GM23338 (cell line): ENCODE measurements around the gene DNAJC8. TPM values are rescaled to one million over a fixed set of nuclear protein-coding genes. Genes with fewer than 3 reads are reported as not detected.

Source experiments
- ATAC-seq: fragments of 200-7000 bp; cut with Tn5 transposase; 3 replicates; pipeline ENCODE4 v1.9.1; 2020
- DNase-seq: peaks from one replicate; pipeline ENCODE4 v3.0.0-alpha.2; 2015; ENCODE audit warnings: low spot score
- H2AFZ ChIP-seq: fragments of 200-600 bp; sonication (generic); 2 replicates; pipeline ENCODE4 v1.8.0; 2016; ENCODE audit warnings: antibody characterized with exemption, mild to moderate bottlenecking, moderate library complexity
- H3F3A ChIP-seq: fragments of 200-600 bp; sonication (generic); replicated peaks from 2 replicates; pipeline ENCODE4 v1.8.0; 2017; ENCODE audit warnings: antibody characterized with exemption, mixed run types, low read depth
- H3K27ac ChIP-seq: fragments of 200-600 bp; sonication (generic); 2 replicates; pipeline ENCODE4 v1.6.1; 2016; ENCODE audit warnings: low read depth
- H3K27me3 ChIP-seq: fragments of 200-600 bp; sonication (generic); 2 replicates; pipeline ENCODE4 v1.8.0; 2016; ENCODE audit warnings: mild to moderate bottlenecking, mixed run types, moderate library complexity; ENCODE audit not compliant: insufficient read depth
- H3K36me3 ChIP-seq: fragments of 200-600 bp; sonication (generic); 2 replicates; pipeline ENCODE4 v1.8.0; 2016; ENCODE audit warnings: mild to moderate bottlenecking; ENCODE audit not compliant: insufficient read depth
- H3K4me1 ChIP-seq: fragments of 200-600 bp; sonication (generic); 2 replicates; pipeline ENCODE4 v1.8.0; 2016; ENCODE audit warnings: mild to moderate bottlenecking, moderate library complexity; ENCODE audit not compliant: insufficient read depth
- H3K4me2 ChIP-seq: fragments of 200-600 bp; sonication (generic); 2 replicates; pipeline ENCODE4 v1.7.1; 2017; ENCODE audit warnings: mixed run types
- H3K4me3 ChIP-seq: fragments of 200-600 bp; sonication (generic); 2 replicates; pipeline ENCODE4 v1.6.1; 2016; ENCODE audit warnings: mixed run types
- H3K79me2 ChIP-seq: fragments of 200-600 bp; sonication (generic); replicated peaks from 2 replicates; pipeline ENCODE4 v1.8.0; 2017; ENCODE audit warnings: mild to moderate bottlenecking; ENCODE audit not compliant: insufficient read depth
- H3K9me2 ChIP-seq: fragments of 200-600 bp; sonication (generic); 2 replicates; pipeline ENCODE4 v1.8.0; 2017; ENCODE audit not compliant: insufficient read depth
- H4K20me1 ChIP-seq: fragments of 200-600 bp; sonication (generic); replicated peaks from 2 replicates; pipeline ENCODE4 v1.8.0; 2017; ENCODE audit warnings: mild to moderate bottlenecking; ENCODE audit not compliant: insufficient read depth
- H3K27ac Mint-ChIP-seq: 2 replicates; pipeline ENCODE4 v1.8.0; 2020; ENCODE audit warnings: inconsistent platforms, mild to moderate bottlenecking, moderate library complexity, mixed read lengths
- H3K27me3 Mint-ChIP-seq: 3 replicates; pipeline ENCODE4 v1.8.0; 2022; ENCODE audit warnings: low read depth, mild to moderate bottlenecking, moderate library complexity, mixed read lengths, inconsistent platforms; ENCODE audit not compliant: insufficient read depth, poor library complexity
- H3K36me3 Mint-ChIP-seq: 3 replicates; pipeline ENCODE4 v1.8.0; 2021; ENCODE audit warnings: low read depth, mild to moderate bottlenecking, inconsistent platforms, moderate library complexity, mixed read lengths
- H3K4me1 Mint-ChIP-seq: 3 replicates; pipeline ENCODE4 v1.8.0; 2020; ENCODE audit warnings: mild to moderate bottlenecking, inconsistent platforms, mixed read lengths
- H3K4me3 Mint-ChIP-seq: 3 replicates; pipeline ENCODE4 v1.8.0; 2021; ENCODE audit warnings: moderate library complexity, mild to moderate bottlenecking, inconsistent platforms, mixed read lengths
- H3K9me3 Mint-ChIP-seq: 3 replicates; pipeline ENCODE4 v1.8.0; 2020; ENCODE audit warnings: moderate library complexity, mild to moderate bottlenecking, inconsistent platforms, mixed read lengths
- CREB1 ChIP-seq: fragments of 250-450 bp; sonication (Bioruptor Pico); IDR thresholded peaks from 2 replicates; pipeline ENCODE4 v1.5.0; 2020; ENCODE audit warnings: low read depth, mild to moderate bottlenecking, moderate library complexity
- CTCF ChIP-seq, 2 experiments: fragments of 200-600 bp in 1 of 2; sonication (generic) in 1 of 2; conservative IDR thresholded peaks; 2 replicates each; pipeline versions ENCODE4 v1.5.1 to v1.6.1; 2016 to 2017; ENCODE audit warnings: antibody characterized with exemption in 2 of 2, low read depth in 2 of 2, mild to moderate bottlenecking in 2 of 2, moderate library complexity in 1 of 2
- EZH2phosphoT487 ChIP-seq: fragments of 200-600 bp; sonication (generic); IDR thresholded peaks from one replicate; pipeline ENCODE4 v1.8.1; 2018; ENCODE audit warnings: antibody characterized with exemption; ENCODE audit not compliant: unreplicated experiment
- JUNB ChIP-seq: IDR thresholded peaks from one replicate; pipeline ENCODE4 v1.6.1; 2016; ENCODE audit warnings: antibody characterized with exemption; ENCODE audit not compliant: unreplicated experiment
- NANOG ChIP-seq: IDR thresholded peaks from 2 replicates; pipeline ENCODE4 v1.6.1; 2016; ENCODE audit warnings: antibody characterized with exemption, borderline replicate concordance
- STAT1 ChIP-seq: IDR thresholded peaks from one replicate; pipeline ENCODE4 v1.6.1; 2016; ENCODE audit warnings: antibody characterized with exemption; ENCODE audit not compliant: unreplicated experiment
- ZNF114 ChIP-seq: fragments of 250-450 bp; sonication (Bioruptor Pico); IDR thresholded peaks from 2 replicates; pipeline ENCODE4 v1.5.0; 2020; ENCODE audit warnings: mild to moderate bottlenecking, moderate library complexity
- ZNF331 ChIP-seq: fragments of 250-450 bp; sonication (Bioruptor Pico); IDR thresholded peaks from 2 replicates; pipeline ENCODE4 v1.5.0; 2020; ENCODE audit warnings: low read depth, mild to moderate bottlenecking, moderate library complexity
- ZNF462 ChIP-seq: fragments of 250-450 bp; sonication (Bioruptor Pico); IDR thresholded peaks from 2 replicates; pipeline ENCODE4 v1.5.0; 2020; ENCODE audit warnings: mild to moderate bottlenecking, moderate library complexity
- polyA plus RNA-seq: library from polyadenylated mRNA; unstranded; fragments of >200 nt; fragmentation: Nextera tagmentation; extraction: Ambion mirVana; gene quantifications from 2 replicates; pipeline ENCODE4 v1.2.1, GENCODE V29; 2016
- total RNA-seq: library from RNA; depleted of rRNA; stranded (reverse); fragments of >200 nt; shearing (Covaris generic); gene quantifications from 2 replicates; pipeline ENCODE4 v1.2.3, GENCODE V29; 2014

The DNAJC8 gene
- total and polyA plus RNA-seq, 2 experiments from 2014 or later: 67.3 to 210 TPM

GRCh38 chr1:28279721-28280120 is 46.9 kb upstream of the DNAJC8 start:
- H3K9me3 Mint-ChIP-seq: no peaks in the 10 kb centered on the region
- H3K36me3 Mint-ChIP-seq: peaks cover 82% of the 10 kb centered on the region
- H3K4me1 ChIP-seq: no peaks in the 10 kb centered on the region; the same call in 1 of the 2 replicates
- no peak for TF ChIP-seq CREB1 (CRISPR knock-in tag)
- TF ChIP-seq NANOG: no peak
- TF ChIP-seq JUNB: no peak
- peaks cover 6% of the 10 kb centered on the region for H3K27me3 Mint-ChIP-seq
- ATAC-seq (no peak), DNase-seq (no peak)
- H3K36me3 ChIP-seq: peaks cover 48% of the 10 kb centered on the region
- no peaks in the 10 kb centered on the region for H3K27me3 ChIP-seq
- H3K4me3 ChIP-seq: no peak overlapping the region
- H3K4me1 Mint-ChIP-seq: no peaks in the 10 kb centered on the region
- H4K20me1 ChIP-seq: peaks cover 11% of the 10 kb centered on the region; the same call in 1 of the 2 replicates
- H3K27ac Mint-ChIP-seq: no peak overlapping the region
- H3F3A ChIP-seq: no peaks in the 10 kb centered on the region
- H2AFZ ChIP-seq: no peak overlapping the region
- H3K9me2 ChIP-seq: no peaks in the 10 kb centered on the region
- no peaks in the 10 kb centered on the region for H3K79me2 ChIP-seq
- no peak overlapping the region for H3K4me2 ChIP-seq
- H3K27ac ChIP-seq: no peak overlapping the region
- H3K4me3 Mint-ChIP-seq: no peak overlapping the region

- Histone ChIP-seq H3K27ac (no peak overlapping the region), H3K27me3 (no peaks in the 10 kb centered on the region), H2AFZ (no peak overlapping the region), H3K4me2 (no peak overlapping the region), H3K4me1 (no peaks in the 10 kb centered on the region), H3K79me2 (0 out of 2 replicates have a peak, but pooled peaks cover 3% of the 10 kb centered on the region), H3K36me3 (peaks cover 55% of the 10 kb centered on the region), H3K4me3 (no peak overlapping the region), H3F3A (no peaks in the 10 kb centered on the region), H4K20me1 (peaks cover 20% of the 10 kb centered on the region; the same call in 1 of the 2 replicates), H3K9me2 (no peaks in the 10 kb centered on the region)
- ATAC-seq (no peak), DNase-seq (no peak)
- TF ChIP-seq CREB1 (CRISPR knock-in tag) (no peak), ZNF331 (CRISPR knock-in tag) (no peak), ZNF462 (CRISPR knock-in tag) (no peak), CTCF (conservative IDR thresholded peaks at IDR 0.05; ENCODE audit: low read depth in 2 of 2) (no peak), NANOG (no peak), STAT1 (no peak), ZNF114 (CRISPR knock-in tag) (no peak), EZH2phosphoT487 (no peak)
- H3K36me3 Mint-ChIP-seq: peaks cover 91% of the 10 kb centered on the region
- H3K4me3 Mint-ChIP-seq: no peak overlapping the region
- no peaks in the 10 kb centered on the region for H3K4me1 Mint-ChIP-seq
- no peak overlapping the region for H3K27ac Mint-ChIP-seq
- H3K9me3 Mint-ChIP-seq: no peaks in the 10 kb centered on the region
- H3K27me3 Mint-ChIP-seq: peaks cover 6% of the 10 kb centered on the region
These were observed 45.9 kb upstream of the DNAJC8 start for GRCh38 chr1:28278763-28279162.
